Stimulated activated CD4-positive, alpha-beta T cell treated with anti-CD3 and anti-CD28 coated beads, Interleukin-4, amount 100 ng/mL, for 48 hours (primary cell): ENCODE data around the gene ALG14.

Experiments used
- DNase-seq, 2 donors: peaks; one replicate each; pipeline ENCODE4 v3.0.0-alpha.2; 2020; ENCODE audit warnings: low read depth in 2 of 2

The ALG14 gene

DNA sequence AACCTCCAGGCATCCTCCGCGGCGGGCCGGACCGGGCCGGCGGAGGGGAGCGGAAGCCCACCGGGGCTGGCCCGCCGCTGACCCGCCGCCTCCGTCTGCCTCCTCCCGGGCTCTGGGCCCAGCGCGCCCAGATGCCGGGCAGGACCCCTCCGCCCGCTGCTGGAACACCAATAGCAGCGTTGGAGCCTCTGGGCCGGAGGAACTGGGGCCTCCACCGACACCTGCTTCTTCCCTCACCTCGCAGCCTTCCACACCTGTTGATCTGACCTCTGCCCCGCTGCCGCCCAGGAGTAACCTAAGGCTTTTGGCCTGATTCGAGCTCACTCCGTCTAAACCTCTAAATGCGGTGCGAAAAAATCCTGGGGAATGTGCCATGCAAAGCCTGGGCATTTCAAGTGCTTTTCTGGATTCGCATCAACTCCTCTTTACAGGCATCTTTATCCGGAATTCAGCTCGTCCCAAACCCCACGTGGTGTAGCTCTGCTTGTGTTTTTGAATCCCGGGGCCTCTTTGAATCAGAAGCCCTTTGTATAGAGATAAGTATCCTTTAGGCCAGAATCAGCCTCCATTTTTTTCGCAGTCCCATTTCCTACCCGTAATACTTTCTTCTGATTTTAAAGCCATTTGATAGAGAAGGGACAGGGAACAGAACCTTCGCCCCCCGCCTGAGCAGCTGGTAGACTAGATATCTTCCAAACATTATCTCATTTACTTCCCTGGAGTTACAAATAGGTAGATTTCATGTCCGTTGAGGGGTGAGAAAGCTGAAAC, 145.2 kb downstream of the ALG14 start:
- DNase-seq, result no peak

DNA sequence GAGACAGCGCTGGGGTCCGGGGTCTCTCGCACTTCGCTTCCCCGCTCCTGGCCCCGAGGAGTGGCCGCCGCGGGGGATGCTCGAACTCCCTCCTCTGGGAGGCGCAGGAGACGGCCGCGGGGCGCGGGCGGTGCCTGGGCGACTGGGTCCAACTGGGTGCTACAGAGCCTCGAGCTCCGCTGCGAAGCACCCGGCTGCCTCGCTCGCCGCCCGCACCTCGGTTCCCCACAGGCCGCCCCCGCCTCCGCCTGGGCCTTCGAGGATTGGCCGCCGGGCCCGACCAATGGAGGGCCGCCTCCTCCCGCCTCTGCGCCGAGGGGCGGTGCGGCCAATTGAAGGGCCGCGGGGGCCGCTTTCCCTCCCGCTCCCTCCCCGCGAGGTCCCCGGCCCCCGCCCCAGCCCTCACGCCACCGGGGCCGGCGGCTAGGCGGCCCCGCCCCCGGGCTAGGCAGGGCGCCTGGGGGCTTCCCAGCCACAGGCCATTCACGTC, 145.8 kb downstream of the ALG14 start, which contains the start of gene CNN3:
CNN3 (minus strand) TSS at position 196 of the 490 bp plus-strand sequence. CDS start 216 bp downstream, outside the sequence.
- peak; percentile 47 to 56 for DNase-seq

DNA sequence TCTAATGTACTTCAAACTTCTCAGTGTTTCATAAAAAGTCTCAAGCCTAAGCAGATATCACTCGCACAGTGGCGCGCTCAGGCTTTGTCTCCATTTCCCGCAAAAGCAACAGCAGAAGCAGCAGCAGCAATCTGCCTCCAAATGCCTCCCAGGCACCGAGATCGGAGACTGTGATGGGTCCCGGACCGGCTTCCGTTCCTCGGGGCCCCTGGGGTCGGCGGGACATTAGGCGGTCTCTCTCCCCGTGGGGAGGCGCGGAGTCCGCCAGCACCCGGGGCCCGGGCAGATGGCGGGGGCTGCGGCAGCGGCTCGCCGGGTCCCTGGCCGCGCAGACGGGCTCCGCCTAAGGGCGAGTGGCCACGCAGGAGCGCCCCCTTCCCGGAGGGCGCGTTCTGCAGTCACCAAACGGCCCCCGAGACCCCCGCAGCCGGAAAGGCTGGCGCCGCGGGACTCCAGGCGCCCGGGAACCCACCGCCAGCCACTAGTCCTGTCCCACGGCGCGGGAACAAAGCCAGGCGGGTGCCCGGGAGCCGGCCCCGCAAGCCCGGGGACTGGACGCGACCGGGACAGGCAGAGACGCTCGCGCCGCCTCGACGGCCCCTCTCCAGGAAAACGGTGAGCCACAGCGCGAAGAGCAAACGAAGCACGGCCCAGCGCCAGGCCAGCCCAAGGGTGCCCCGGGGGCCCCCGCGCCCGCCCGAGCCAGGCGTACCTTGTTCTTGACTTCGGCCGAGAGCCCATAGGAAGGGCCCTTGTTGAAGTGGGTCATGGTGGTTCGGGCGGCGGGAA, 146.4 kb downstream of the ALG14 start:
- DNase-seq, result peak in 1 of 2 donors; percentile 8

DNA sequence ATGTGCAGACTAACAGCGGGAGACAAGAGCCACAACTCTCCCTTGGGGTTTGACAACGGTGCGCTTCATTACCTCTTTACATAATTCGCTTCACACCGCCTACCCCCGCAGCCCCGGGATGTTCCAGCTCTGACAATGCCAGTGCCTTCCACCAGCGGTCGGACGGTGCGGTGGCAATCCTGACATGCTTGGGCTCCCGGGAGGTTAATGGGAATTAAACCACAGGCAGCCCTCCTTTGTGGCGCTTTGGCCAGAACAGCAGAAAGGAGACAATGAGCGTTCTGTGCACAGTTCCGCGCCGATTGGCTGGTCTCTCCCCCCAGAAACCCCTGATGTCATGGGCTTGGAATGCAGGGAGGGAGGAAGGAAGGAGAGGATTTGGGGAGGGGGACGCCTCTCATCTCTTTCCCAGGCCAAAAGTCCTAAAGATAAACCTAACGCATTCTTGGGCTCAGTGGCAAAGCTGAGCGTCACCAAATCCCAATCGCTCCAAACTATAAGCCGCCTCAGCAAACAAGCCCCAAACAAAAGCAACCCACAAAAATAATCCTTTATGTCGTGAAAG, 147.1 kb downstream of the ALG14 start:
- DNase-seq, result no peak

DNA sequence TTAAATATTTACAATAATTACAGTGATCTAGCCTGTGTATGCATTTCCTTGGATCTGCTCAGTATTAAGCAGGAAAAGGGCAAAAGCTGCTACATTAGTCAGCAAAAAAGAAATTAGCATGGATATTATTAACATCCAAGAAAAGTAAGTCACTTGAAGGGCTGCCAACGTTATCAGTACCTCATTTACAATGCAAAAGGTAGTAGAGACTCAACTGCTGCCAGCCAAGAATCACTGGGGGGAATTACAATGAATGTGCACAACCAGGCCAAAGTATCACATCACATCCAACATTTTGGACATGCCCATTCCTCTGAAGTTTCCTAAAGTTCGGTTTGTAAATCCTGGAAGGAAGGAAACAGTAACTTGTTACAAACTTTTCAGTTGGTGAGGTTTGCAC, 147.7 kb downstream of the ALG14 start:
- DNase-seq, result no peak
